ENCODE data around the gene SNRNP27. TPM values are rescaled to one million over a fixed set of nuclear protein-coding genes. Genes with fewer than 3 reads are reported as not detected.

The SNRNP27 gene
- total and polyA plus RNA-seq, 4 donors, result 32.0 to 51.3 (median 36.0) TPM

GRCh38 chr2:69936906-69937305 lies 43.1 kb downstream of the SNRNP27 start:
- TF ChIP-seq CTCF (IDR thresholded peaks at IDR 0.05; ENCODE audit: control extremely low read depth, extremely low read depth), result no peak
- Histone ChIP-seq H3K4me1 (ENCODE audit: control insufficient read depth in 5 of 5, insufficient read depth in 5 of 5, low read length in 5 of 5) (peaks cover 0 to 10% (median 0%) of the 10 kb centered on the region in 5 donors), H3K9ac (ENCODE audit: insufficient read depth in 1 of 2, low read length in 2 of 2) (no peak overlapping the region), H3K36me3 (ENCODE audit: control insufficient read depth in 4 of 4, insufficient read depth in 4 of 4, low read length in 4 of 4) (peaks cover 15 to 27% (median 21%) of the 10 kb centered on the region in 4 donors), H3K9me3 (ENCODE audit: control insufficient read depth in 4 of 4, insufficient read depth in 3 of 4, low read length in 3 of 4) (peaks cover 0 to 2% (median 0%) of the 10 kb centered on the region in 4 donors), H3K27me3 (ENCODE audit: control insufficient read depth in 3 of 3, insufficient read depth in 3 of 3, low read length in 2 of 3) (no peaks in the 10 kb centered on the region), H3K27ac (ENCODE audit: low read depth in 1 of 2, low read length in 1 of 2) (no peak overlapping the region), H3K4me3 (no peak overlapping the region)
- DNase-seq, result no peak
- 40 to 69% methylated on average over 11 of the region's 11 CpGs for WGBS, 2 donors
- ATAC-seq (ENCODE audit: insufficient read depth, low FRiP score), result no peak

GRCh38 chr2:69937968-69938367 lies 44.2 kb downstream of the SNRNP27 start:
- Histone ChIP-seq H3K4me1 (ENCODE audit: control insufficient read depth in 5 of 5, insufficient read depth in 5 of 5, low read length in 5 of 5) (peaks cover 0 to 10% (median 0%) of the 10 kb centered on the region in 5 donors), H3K27ac (ENCODE audit: low read depth in 1 of 2, low read length in 1 of 2) (no peak overlapping the region), H3K9me3 (ENCODE audit: control insufficient read depth in 4 of 4, insufficient read depth in 3 of 4, low read length in 3 of 4) (peaks cover 0 to 2% (median 0%) of the 10 kb centered on the region in 4 donors), H3K4me3 (no peak overlapping the region), H3K27me3 (ENCODE audit: control insufficient read depth in 3 of 3, insufficient read depth in 3 of 3, low read length in 2 of 3) (no peaks in the 10 kb centered on the region), H3K36me3 (ENCODE audit: control insufficient read depth in 4 of 4, insufficient read depth in 4 of 4, low read length in 4 of 4) (peaks cover 15 to 27% (median 21%) of the 10 kb centered on the region in 4 donors), H3K9ac (ENCODE audit: insufficient read depth in 1 of 2, low read length in 2 of 2) (no peak overlapping the region)
- 96% methylated on average over 14 of the region's 14 CpGs for WGBS, 2 donors
- no peak for TF ChIP-seq CTCF (IDR thresholded peaks at IDR 0.05; ENCODE audit: control extremely low read depth, extremely low read depth)
- ATAC-seq (ENCODE audit: insufficient read depth, low FRiP score) (no peak), DNase-seq (no peak)

- Histone ChIP-seq H3K4me3 (no peak overlapping the region), H3K27ac (ENCODE audit: low read depth in 1 of 2, low read length in 1 of 2) (no peak overlapping the region), H3K4me1 (ENCODE audit: control insufficient read depth in 5 of 5, insufficient read depth in 5 of 5, low read length in 5 of 5) (no peaks in the 10 kb centered on the region), H3K27me3 (ENCODE audit: control insufficient read depth in 3 of 3, insufficient read depth in 3 of 3, low read length in 2 of 3) (no peaks in the 10 kb centered on the region), H3K36me3 (ENCODE audit: control insufficient read depth in 4 of 4, insufficient read depth in 4 of 4, low read length in 4 of 4) (peaks cover 15 to 30% (median 22%) of the 10 kb centered on the region in 4 donors), H3K9me3 (ENCODE audit: control insufficient read depth in 4 of 4, insufficient read depth in 3 of 4, low read length in 3 of 4) (peaks cover 0 to 2% (median 0%) of the 10 kb centered on the region in 4 donors), H3K9ac (ENCODE audit: insufficient read depth in 1 of 2, low read length in 2 of 2) (no peak overlapping the region)
- 89 to 92% methylated on average over 14 of the region's 14 CpGs for WGBS, 2 donors
- TF ChIP-seq CTCF (IDR thresholded peaks at IDR 0.05; ENCODE audit: control extremely low read depth, extremely low read depth), result no peak
- ATAC-seq (ENCODE audit: insufficient read depth, low FRiP score), result no peak
- DNase-seq, result no peak
Observed at GRCh38 chr2:69939722-69940121, 46.0 kb downstream of the SNRNP27 start.

GRCh38 chr2:69940691-69941090 lies 46.9 kb downstream of the SNRNP27 start:
- Histone ChIP-seq H3K9me3 (ENCODE audit: control insufficient read depth in 4 of 4, insufficient read depth in 3 of 4, low read length in 3 of 4) (peaks cover 0 to 2% (median 0%) of the 10 kb centered on the region in 4 donors), H3K27me3 (ENCODE audit: control insufficient read depth in 3 of 3, insufficient read depth in 3 of 3, low read length in 2 of 3) (no peaks in the 10 kb centered on the region), H3K4me3 (no peak overlapping the region), H3K9ac (ENCODE audit: insufficient read depth in 1 of 2, low read length in 2 of 2) (no peak overlapping the region), H3K36me3 (ENCODE audit: control insufficient read depth in 4 of 4, insufficient read depth in 4 of 4, low read length in 4 of 4) (peaks cover 8 to 30% (median 16%) of the 10 kb centered on the region in 4 donors), H3K4me1 (ENCODE audit: control insufficient read depth in 5 of 5, insufficient read depth in 5 of 5, low read length in 5 of 5) (no peaks in the 10 kb centered on the region), H3K27ac (ENCODE audit: low read depth in 1 of 2, low read length in 1 of 2) (no peak overlapping the region)
- no peak for TF ChIP-seq CTCF (IDR thresholded peaks at IDR 0.05; ENCODE audit: control extremely low read depth, extremely low read depth)
- WGBS, 2 donors, result 96 to 97% methylated on average over 8 of the region's 8 CpGs
- DNase-seq (no peak), ATAC-seq (ENCODE audit: insufficient read depth, low FRiP score) (no peak)
